HepG2 (cell line): Measurements from ENCODE around the gene EGF. TPM values are rescaled to one million over a fixed set of nuclear protein-coding genes. Genes with fewer than 3 reads are reported as not detected.

ENCODE experiments used
- ATAC-seq: fragments of 200-7000 bp; cut with Tn5 transposase; 3 replicates; pipeline ENCODE4 v1.9.1; 2020; ENCODE audit warnings: mild to moderate bottlenecking, moderate library complexity
- BruUV-seq: library from RNA; stranded (reverse); fragments of 400-500 nt; replicated peaks from 2 replicates; lab custom pipeline; 2021; lab: Mats Ljungman, UMichigan
- CTCF ChIA-PET: fragments of 300-600 bp; formaldehyde crosslinking; extraction: SDS; loops from one replicate; lab custom pipeline; 2021; ENCODE audit warnings: low total read pairs, inconsistent platforms, low intra/inter-chr PET ratio; lab: Yijun Ruan, JAX
- POLR2A ChIA-PET: fragments of 350-600 bp; sonication (Branson Sonifier 250); formaldehyde crosslinking; loops from one replicate; lab custom pipeline; 2020; ENCODE audit warnings: antibody characterized with exemption, inconsistent platforms; lab: Yijun Ruan, JAX
- DNase-seq: peaks from one replicate; pipeline ENCODE4 v3.0.0-alpha.2; 2015; ENCODE audit warnings: low spot score
- FAIRE-seq: peaks from 3 replicates; lab custom pipeline; 2011; peaks lifted over from hg19 to GRCh38; lab: Jason Lieb, UNC
- H2AFZ ChIP-seq: one replicate; pipeline ENCODE4 v1.6.1; 2011; ENCODE audit warnings: low read length, inconsistent platforms
- H3K27ac ChIP-seq: fragments of 300-600 bp; 3 replicates; pipeline ENCODE4 v1.8.0; 2011; ENCODE audit warnings: mixed run types, mild to moderate bottlenecking, mixed read lengths, low read length, inconsistent platforms; ENCODE audit not compliant: insufficient read depth; ENCODE audit errors: extremely low read length
- H3K27me3 ChIP-seq, 2 experiments: fragments of 200-600 bp in 1 of 2; 2 replicates in 1 of 2; 3 replicates in 1 of 2; pipeline versions ENCODE4 v1.6.0 to v1.8.0; 2011; ENCODE audit warnings: low read length in 2 of 2, mild to moderate bottlenecking in 2 of 2, moderate library complexity in 2 of 2, inconsistent platforms in 1 of 2; ENCODE audit not compliant: insufficient read depth in 2 of 2, control insufficient read depth in 1 of 2
- H3K36me3 ChIP-seq, 2 experiments: fragments of 200-600 bp in 1 of 2; replicated peaks in 1 of 2; 2 replicates in 1 of 2; 3 replicates in 1 of 2; pipeline versions ENCODE4 v1.5.1 to v1.8.0; 2011; ENCODE audit warnings: low read length in 2 of 2, inconsistent platforms in 1 of 2; ENCODE audit not compliant: insufficient read depth in 2 of 2, control insufficient read depth in 1 of 2
- H3K4me1 ChIP-seq: 2 replicates; pipeline ENCODE4 v1.5.1; 2012; ENCODE audit warnings: low read length, inconsistent platforms; ENCODE audit not compliant: insufficient read depth
- H3K4me2 ChIP-seq: 2 replicates; pipeline ENCODE4 v1.6.0; 2011; ENCODE audit warnings: low read depth, low read length, inconsistent platforms
- H3K4me3 ChIP-seq, 3 experiments: fragments of 200-600 bp in 1 of 3; sonication (generic), shearing (Covaris generic) in 1 of 3; replicated peaks in 1 of 3; 2 replicates each; pipeline ENCODE4 v1.5.1; 2011 to 2016; ENCODE audit warnings: low read length in 3 of 3, inconsistent platforms in 2 of 3, low read depth in 2 of 3, mild to moderate bottlenecking in 2 of 3, control low read depth in 1 of 3, mixed read lengths in 1 of 3; ENCODE audit not compliant: insufficient read depth in 1 of 3
- H3K79me2 ChIP-seq: one replicate; pipeline ENCODE4 v1.6.1; 2011; ENCODE audit warnings: low read length, inconsistent platforms; ENCODE audit not compliant: insufficient read depth
- H3K9ac ChIP-seq: 2 replicates; pipeline ENCODE4 v1.6.0; 2011; ENCODE audit warnings: mild to moderate bottlenecking, low read depth, low read length, inconsistent platforms; ENCODE audit not compliant: insufficient read depth
- H3K9me3 ChIP-seq: 2 replicates; pipeline ENCODE4 v1.5.1; 2012; ENCODE audit warnings: mild to moderate bottlenecking, low read length
- H4K20me1 ChIP-seq: 2 replicates; pipeline ENCODE4 v1.6.0; 2011; ENCODE audit warnings: inconsistent platforms, mild to moderate bottlenecking, low read length, moderate library complexity; ENCODE audit not compliant: insufficient read depth
- ATF7 ChIP-seq, 2 experiments: fragments of 450-650 bp in 1 of 2; sonication (generic) in 1 of 2; formaldehyde crosslinking in 1 of 2; IDR thresholded peaks; 2 replicates each; pipeline versions ENCODE4 v1.4.0 to v1.6.1; 2016 to 2020; ENCODE audit warnings: antibody characterized with exemption in 1 of 2, mild to moderate bottlenecking in 1 of 2, missing genetic modification reagents in 1 of 2
- CEBPB ChIP-seq: IDR thresholded peaks from 2 replicates; pipeline ENCODE4 v1.6.1; 2011; ENCODE audit warnings: low read depth, low read length, improper control_type of control experiment, borderline replicate concordance
- GMEB1 ChIP-seq: sonication (generic); formaldehyde crosslinking; IDR thresholded peaks from 2 replicates; pipeline ENCODE4 v1.5.1; 2020; ENCODE audit warnings: missing genetic modification reagents, mild to moderate bottlenecking, borderline replicate concordance
- KIAA2018 ChIP-seq: sonication (generic); formaldehyde crosslinking; IDR thresholded peaks from 2 replicates; pipeline ENCODE4 v1.5.0; 2020; ENCODE audit warnings: mild to moderate bottlenecking, missing genetic modification reagents, borderline replicate concordance
- MTA1 ChIP-seq: sonication (generic); formaldehyde crosslinking; IDR thresholded peaks from 2 replicates; pipeline ENCODE4 v1.4.0; 2020; ENCODE audit warnings: missing genetic modification reagents, mild to moderate bottlenecking, borderline replicate concordance
- PITX1 ChIP-seq: sonication (generic); formaldehyde crosslinking; IDR thresholded peaks from 2 replicates; pipeline ENCODE4 v1.5.1; 2020; ENCODE audit warnings: mild to moderate bottlenecking, missing genetic modification reagents
- RARA ChIP-seq: IDR thresholded peaks from 2 replicates; pipeline ENCODE4 v1.6.1; 2016; ENCODE audit warnings: missing genetic modification reagents, missing compliant biosample characterization
- WGBS: methylation state at CpG from one replicate; pipeline ENCODE4 v1.1.6; 2017; ENCODE audit warnings: low lambda C conversion rate; 5-methylcytosine and 5-hydroxymethylcytosine counted together
- in situ Hi-C: cut with HindIII; loops from 2 replicates; pipeline ENCODE4 v1.10.0; 2017; ENCODE audit warnings: low pct_unique_long_range_greater_than_20kb; ENCODE audit not compliant: extremely low pct_ligation_motif_present
- intact Hi-C: fragments of 100-400 bp; cut with micrococcal nuclease; formaldehyde crosslinking; loops from one replicate; pipeline ENCODE4 v1.10.0; 2022; ENCODE audit not compliant: unreplicated experiment
- polyA plus RNA-seq, 8 experiments: library from polyadenylated mRNA; depleted of rRNA in 3 of 8; stranded (reverse) in 7 of 8; unstranded in 1 of 8; fragments of >200 nt; fragmentation: Illumina TruSeq in 4 of 8; extraction: Trizol in 4 of 8; gene quantifications; 2 replicates each; pipeline versions ENCODE4 v1.2.1 to v1.2.3, GENCODE V29; 2011 to 2016; ENCODE audit warnings: low read depth in 4 of 8, missing spikeins in 1 of 8, mixed read lengths in 1 of 8; ENCODE audit not compliant: insufficient read depth in 1 of 8
- total RNA-seq, 5 experiments: library from RNA; depleted of rRNA; stranded (reverse); fragments of >200 nt; fragmentation: Illumina TruSeq; extraction: Trizol; gene quantifications; 2 replicates each; pipeline ENCODE4 v1.2.3, GENCODE V29; 2016; ENCODE audit warnings: low read depth in 1 of 5
- TF ChIP-seq, protein P1 (sequence below): sonication (generic); formaldehyde crosslinking; IDR thresholded peaks from 2 replicates; pipeline ENCODE4 v1.4.0; 2020; ENCODE audit warnings: missing genetic modification reagents, borderline replicate concordance
- TF ChIP-seq, protein P2 (sequence below), 2 experiments: fragments of 450-650 bp in 1 of 2; sonication (generic) in 1 of 2; formaldehyde crosslinking; IDR thresholded peaks; 2 replicates each; pipeline versions ENCODE4 v1.5.0 to v1.8.0; 2020 to 2022; ENCODE audit warnings: mild to moderate bottlenecking in 1 of 2, missing genetic modification reagents in 1 of 2

The EGF gene
- total and polyA plus RNA-seq, 2 of the 13 experiments (the other 11 are each of a cell fraction or from before 2014, with no cell fraction given) = 0.07 to 0.08 TPM

DNA sequence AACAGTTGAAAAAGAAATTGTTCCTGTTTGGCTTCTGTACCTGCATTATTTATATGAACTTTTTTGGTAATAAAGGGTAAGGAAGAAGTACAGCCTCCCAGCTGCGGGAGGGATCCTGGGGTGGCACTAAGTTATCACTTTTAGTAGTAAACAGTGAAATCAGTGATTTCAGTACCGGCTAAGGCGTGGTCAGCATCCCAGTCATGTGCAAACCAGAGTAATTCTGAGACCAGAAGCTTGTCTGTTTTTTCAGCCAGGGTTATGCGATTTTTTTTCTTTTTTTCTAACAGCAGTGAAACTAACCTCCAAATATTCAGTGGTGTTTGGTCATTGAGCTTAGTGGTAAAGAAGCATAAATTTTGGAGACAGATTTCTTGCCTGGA, 3.3 kb downstream of the EGF start:
- H3K27me3 ChIP-seq = peaks cover 0 to 40% of the 10 kb centered on the region in 2 experiments; a peak in 2 of 5 replicates
- no peaks in the 10 kb centered on the region for H3K9me3 ChIP-seq
- H3K27ac ChIP-seq = no peak overlapping the region
- no peak overlapping the region for H3K4me2 ChIP-seq
- DNase-seq = no peak
- FAIRE-seq = no peak
- no peak overlapping the region for H2AFZ ChIP-seq
- H3K79me2 ChIP-seq = no peaks in the 10 kb centered on the region
- CTCF ChIA-PET = no interaction called here
- intact Hi-C loops = no loop called here
- no peaks in the 10 kb centered on the region for H3K4me1 ChIP-seq
- H4K20me1 ChIP-seq = no peaks in the 10 kb centered on the region
- ATAC-seq = no peak
- 42% methylated on average over 4 of the region's 4 CpGs for WGBS
- in situ Hi-C loops = no loop called here
- no peak overlapping the region for H3K4me3 ChIP-seq
- POLR2A ChIA-PET = no interaction called here
- no peaks in the 10 kb centered on the region for H3K36me3 ChIP-seq
- BruUV-seq = no TSS peak
- no peak overlapping the region for H3K9ac ChIP-seq
- no peak for TF ChIP-seq PITX1 (CRISPR knock-in tag)
- TF ChIP-seq, protein P1, sequence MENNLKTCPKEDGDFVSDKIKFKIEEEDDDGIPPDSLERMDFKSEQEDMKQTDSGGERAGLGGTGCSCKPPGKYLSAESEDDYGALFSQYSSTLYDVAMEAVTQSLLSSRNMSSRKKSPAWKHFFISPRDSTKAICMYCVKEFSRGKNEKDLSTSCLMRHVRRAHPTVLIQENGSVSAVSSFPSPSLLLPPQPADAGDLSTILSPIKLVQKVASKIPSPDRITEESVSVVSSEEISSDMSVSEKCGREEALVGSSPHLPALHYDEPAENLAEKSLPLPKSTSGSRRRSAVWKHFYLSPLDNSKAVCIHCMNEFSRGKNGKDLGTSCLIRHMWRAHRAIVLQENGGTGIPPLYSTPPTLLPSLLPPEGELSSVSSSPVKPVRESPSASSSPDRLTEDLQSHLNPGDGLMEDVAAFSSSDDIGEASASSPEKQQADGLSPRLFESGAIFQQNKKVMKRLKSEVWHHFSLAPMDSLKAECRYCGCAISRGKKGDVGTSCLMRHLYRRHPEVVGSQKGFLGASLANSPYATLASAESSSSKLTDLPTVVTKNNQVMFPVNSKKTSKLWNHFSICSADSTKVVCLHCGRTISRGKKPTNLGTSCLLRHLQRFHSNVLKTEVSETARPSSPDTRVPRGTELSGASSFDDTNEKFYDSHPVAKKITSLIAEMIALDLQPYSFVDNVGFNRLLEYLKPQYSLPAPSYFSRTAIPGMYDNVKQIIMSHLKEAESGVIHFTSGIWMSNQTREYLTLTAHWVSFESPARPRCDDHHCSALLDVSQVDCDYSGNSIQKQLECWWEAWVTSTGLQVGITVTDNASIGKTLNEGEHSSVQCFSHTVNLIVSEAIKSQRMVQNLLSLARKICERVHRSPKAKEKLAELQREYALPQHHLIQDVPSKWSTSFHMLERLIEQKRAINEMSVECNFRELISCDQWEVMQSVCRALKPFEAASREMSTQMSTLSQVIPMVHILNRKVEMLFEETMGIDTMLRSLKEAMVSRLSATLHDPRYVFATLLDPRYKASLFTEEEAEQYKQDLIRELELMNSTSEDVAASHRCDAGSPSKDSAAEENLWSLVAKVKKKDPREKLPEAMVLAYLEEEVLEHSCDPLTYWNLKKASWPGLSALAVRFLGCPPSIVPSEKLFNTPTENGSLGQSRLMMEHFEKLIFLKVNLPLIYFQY (CRISPR knock-in tag) = no peak
- no peak for TF ChIP-seq MTA1 (CRISPR knock-in tag)
- TF ChIP-seq GMEB1 (CRISPR knock-in tag) = no peak
- TF ChIP-seq, protein P2, sequence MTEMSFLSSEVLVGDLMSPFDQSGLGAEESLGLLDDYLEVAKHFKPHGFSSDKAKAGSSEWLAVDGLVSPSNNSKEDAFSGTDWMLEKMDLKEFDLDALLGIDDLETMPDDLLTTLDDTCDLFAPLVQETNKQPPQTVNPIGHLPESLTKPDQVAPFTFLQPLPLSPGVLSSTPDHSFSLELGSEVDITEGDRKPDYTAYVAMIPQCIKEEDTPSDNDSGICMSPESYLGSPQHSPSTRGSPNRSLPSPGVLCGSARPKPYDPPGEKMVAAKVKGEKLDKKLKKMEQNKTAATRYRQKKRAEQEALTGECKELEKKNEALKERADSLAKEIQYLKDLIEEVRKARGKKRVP (CRISPR knock-in tag; IDR thresholded peaks at IDR 0.05) = no peak
- no peak for TF ChIP-seq CEBPB
- TF ChIP-seq ATF7 (IDR thresholded peaks at IDR 0.05) = no peak
- TF ChIP-seq ATF7 (CRISPR knock-in tag; IDR thresholded peaks at IDR 0.05) = no peak
- TF ChIP-seq KIAA2018 (CRISPR knock-in tag) = no peak
- TF ChIP-seq RARA = no peak
